BLaER1 treated with 17β-estradiol and CSF1 and Interleukin-3, amounts not matched to agents 10 nM and 100 nM (cell line): ENCODE data around the gene ATG13.

Experiments
- H3K27ac ChIP-seq, 11 experiments: shearing (Covaris generic); formaldehyde crosslinking; 2 replicates each; pipeline ENCODE4 v1.8.1; 2022
- H3K27me3 ChIP-seq, 11 experiments: shearing (Covaris generic); formaldehyde crosslinking; 2 replicates each; pipeline ENCODE4 v1.8.1; 2022
- H3K36me3 ChIP-seq, 11 experiments: shearing (Covaris generic); formaldehyde crosslinking; 2 replicates each; pipeline ENCODE4 v1.8.1; 2022
- H3K4me1 ChIP-seq, 10 experiments: shearing (Covaris generic); formaldehyde crosslinking; 2 replicates each; pipeline ENCODE4 v1.8.1; 2022
- H3K4me2 ChIP-seq, 11 experiments: shearing (Covaris generic); formaldehyde crosslinking; 2 replicates each; pipeline ENCODE4 v1.8.1; 2022
- H3K4me3 ChIP-seq, 10 experiments: shearing (Covaris generic); formaldehyde crosslinking; 2 replicates each; pipeline ENCODE4 v1.8.1; 2022
- H3K9ac ChIP-seq, 11 experiments: shearing (Covaris generic); formaldehyde crosslinking; 2 replicates each; pipeline ENCODE4 v1.8.1; 2022
- H3K9me3 ChIP-seq, 11 experiments: shearing (Covaris generic); formaldehyde crosslinking; replicated peaks in 1 of 11; 2 replicates each; pipeline ENCODE4 v1.8.1; 2022
- H4K20me1 ChIP-seq, 11 experiments: shearing (Covaris generic); formaldehyde crosslinking; 2 replicates each; pipeline ENCODE4 v1.8.1; 2022
- Cebpa-rat ChIP-seq, 11 experiments: shearing (Covaris generic); IDR thresholded peaks; 2 replicates each; pipeline ENCODE4 v1.8.1; 2022

The ATG13 gene

DNA sequence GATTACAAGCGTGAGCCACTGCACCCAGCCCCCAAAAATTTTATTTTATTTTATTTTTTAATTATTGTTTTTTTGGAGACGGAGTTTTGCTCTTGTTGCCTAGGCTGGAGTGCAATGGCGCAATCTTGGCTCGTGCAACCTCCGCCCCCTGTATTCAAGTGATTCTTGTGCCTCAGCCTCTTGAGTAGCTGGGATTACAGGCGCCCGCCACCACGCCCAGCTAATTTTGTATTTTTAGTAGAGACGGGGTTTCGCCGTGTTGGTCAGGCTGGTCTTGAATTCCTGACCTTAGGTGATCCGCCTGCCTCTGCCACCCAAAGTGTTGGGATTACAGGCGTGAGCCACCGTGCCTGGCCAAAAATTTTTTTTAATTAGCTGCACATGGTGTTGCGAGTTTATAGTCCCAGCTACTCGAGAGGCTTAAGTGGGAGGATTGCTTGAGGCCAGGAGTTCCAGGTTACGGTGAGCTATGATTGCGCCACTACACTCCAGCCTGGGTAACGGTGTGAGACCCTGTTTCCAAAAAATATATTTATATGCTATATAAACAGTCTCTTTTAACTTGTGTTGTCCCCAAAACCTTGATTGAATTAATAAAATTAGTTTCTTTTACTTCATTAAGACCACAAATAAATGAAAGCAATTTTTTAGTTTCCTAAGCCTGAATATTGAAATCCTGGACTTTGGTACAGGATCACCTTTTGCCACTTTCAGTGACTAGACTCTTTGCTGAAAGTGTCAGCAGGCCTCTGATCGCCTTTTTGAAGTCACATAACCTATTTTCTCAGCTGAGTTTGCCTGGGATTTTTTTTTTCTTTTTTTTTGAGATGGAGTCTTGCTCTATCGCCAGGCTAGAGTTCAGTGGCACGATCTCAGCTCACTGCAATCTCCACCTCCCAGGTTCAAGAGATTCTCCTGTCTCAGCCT, 16.2 kb downstream of the ATG13 start:
- Histone ChIP-seq H3K27ac (no peak overlapping the region), H3K27me3 (no peaks in the 10 kb centered on the region), H3K9ac (no peak overlapping the region), H3K4me3 (no peak overlapping the region), H3K36me3 (peaks cover 57 to 98% (median 90%) of the 10 kb centered on the region in 11 experiments), H3K4me1 (0 out of 20 replicates have a peak, but pooled peaks cover 0 to 3% (median 0%) of the 10 kb centered on the region in 10 experiments), H4K20me1 (peaks cover 0 to 11% (median 6%) of the 10 kb centered on the region in 11 experiments; a peak in 10 of 22 replicates), H3K4me2 (no peak overlapping the region), H3K9me3 (no peaks in the 10 kb centered on the region)
- TF ChIP-seq Cebpa-rat (IDR thresholded peaks at IDR 0.05), result no peak

GRCh38 chr11:46635557-46636139, 18.3 kb downstream of the ATG13 start:
- no peak for TF ChIP-seq Cebpa-rat (IDR thresholded peaks at IDR 0.05)
- H3K27ac ChIP-seq, result no peak overlapping the region
- no peaks in the 10 kb centered on the region for H3K9me3 ChIP-seq
- peaks cover 0 to 7% (median 0%) of the 10 kb centered on the region in 10 experiments; a peak in 2 of 20 replicates for H3K4me1 ChIP-seq
- peaks cover 47 to 98% (median 88%) of the 10 kb centered on the region in 11 experiments for H3K36me3 ChIP-seq
- H3K9ac ChIP-seq, result no peak overlapping the region
- H3K4me2 ChIP-seq, result no peak overlapping the region
- peaks cover 0 to 10% (median under 1%) of the 10 kb centered on the region in 11 experiments; a peak in 5 of 22 replicates for H4K20me1 ChIP-seq
- H3K4me3 ChIP-seq, result no peak overlapping the region
- H3K27me3 ChIP-seq, result no peaks in the 10 kb centered on the region

DNA sequence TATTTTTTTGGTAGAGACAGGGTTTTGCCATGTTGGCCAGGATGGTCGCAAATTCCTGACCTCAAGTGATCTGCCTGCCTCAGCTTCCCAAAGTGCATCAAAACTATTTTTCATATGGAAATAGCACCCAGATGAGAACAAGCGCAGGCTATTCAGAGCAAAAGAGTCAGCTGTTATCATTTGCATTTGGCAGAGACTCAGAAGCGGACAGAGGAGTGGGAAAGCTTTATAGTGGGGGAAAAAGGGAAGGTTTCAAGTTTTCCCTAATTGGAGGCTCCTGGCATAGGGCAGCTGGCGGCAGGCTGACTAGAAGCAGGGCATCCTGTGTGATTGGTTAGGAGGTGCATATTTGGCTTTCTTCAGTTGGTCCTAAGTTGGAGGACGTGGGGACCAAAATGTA, 20.2 kb downstream of the ATG13 start:
- peaks cover 0 to 6% (median 0%) of the 10 kb centered on the region in 11 experiments; a peak in 5 of 22 replicates for H4K20me1 ChIP-seq
- no peak overlapping the region for H3K27ac ChIP-seq
- peaks cover 2 to 10% (median 5%) of the 10 kb centered on the region in 11 experiments; a peak in 14 of 22 replicates for H3K9me3 ChIP-seq
- no peak overlapping the region for H3K4me2 ChIP-seq
- no peak for TF ChIP-seq Cebpa-rat (IDR thresholded peaks at IDR 0.05)
- no peak overlapping the region for H3K9ac ChIP-seq
- H3K36me3 ChIP-seq, result peaks cover 50 to 98% (median 86%) of the 10 kb centered on the region in 11 experiments
- no peak overlapping the region for H3K4me3 ChIP-seq
- no peaks in the 10 kb centered on the region for H3K27me3 ChIP-seq
- peaks cover 0 to 14% (median 0%) of the 10 kb centered on the region in 10 experiments; a peak in 4 of 20 replicates for H3K4me1 ChIP-seq

- peaks cover 6 to 16% (median 10%) of the 10 kb centered on the region in 11 experiments; a peak in 16 of 22 replicates for H3K9me3 ChIP-seq
- no peak overlapping the region for H3K4me2 ChIP-seq
- H4K20me1 ChIP-seq, result peaks cover 0 to 6% (median 0%) of the 10 kb centered on the region in 11 experiments; a peak in 5 of 22 replicates
- no peaks in the 10 kb centered on the region for H3K27me3 ChIP-seq
- H3K4me1 ChIP-seq, result peaks cover 0 to 18% (median 0%) of the 10 kb centered on the region in 10 experiments; a peak in 5 of 20 replicates
- H3K9ac ChIP-seq, result no peak overlapping the region
- TF ChIP-seq Cebpa-rat (IDR thresholded peaks at IDR 0.05), result no peak
- no peak overlapping the region for H3K27ac ChIP-seq
- H3K36me3 ChIP-seq, result peaks cover 63 to 99% (median 90%) of the 10 kb centered on the region in 11 experiments
- H3K4me3 ChIP-seq, result no peak overlapping the region
Observed at GRCh38 chr11:46639197-46639839, 22.0 kb downstream of the ATG13 start.

DNA sequence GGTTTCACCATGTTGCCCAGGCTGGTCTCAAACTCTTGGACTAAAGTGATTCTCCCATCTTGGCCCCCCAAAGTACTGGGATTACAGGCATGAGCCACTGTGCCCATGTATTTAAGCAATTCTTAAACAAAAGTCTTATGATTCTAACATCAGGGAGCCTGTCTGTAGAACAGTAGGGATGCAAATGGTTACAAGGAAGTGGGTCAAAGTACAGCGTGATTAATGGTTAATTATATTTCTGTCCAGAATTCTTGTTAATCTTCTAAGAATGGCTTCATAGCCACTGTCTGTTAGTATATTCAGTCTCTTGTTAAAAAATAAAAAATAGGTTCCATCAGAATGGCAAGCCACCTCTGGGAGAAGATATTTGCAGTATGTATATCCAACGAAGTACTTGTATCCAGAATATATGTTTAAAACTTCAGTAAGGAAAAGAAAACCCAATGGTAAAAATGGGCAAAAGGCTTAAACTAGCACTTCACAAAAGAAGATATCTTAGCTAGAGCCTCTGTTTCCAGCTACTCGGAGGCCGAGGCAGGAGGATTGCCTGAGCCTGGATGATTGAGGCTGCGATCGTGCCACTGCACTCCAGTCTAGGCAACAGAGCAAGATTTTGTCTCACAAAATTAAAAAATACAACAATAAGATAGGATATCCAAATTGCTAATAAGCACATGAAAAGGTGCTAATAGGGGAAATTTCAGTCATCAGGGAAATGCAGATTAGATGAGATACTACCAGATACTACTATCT, 22.9 kb downstream of the ATG13 start:
- Histone ChIP-seq H3K9me3 (peaks cover 6 to 16% (median 10%) of the 10 kb centered on the region in 11 experiments; a peak in 16 of 22 replicates), H3K36me3 (peaks cover 71 to 99% (median 90%) of the 10 kb centered on the region in 11 experiments), H3K9ac (no peak overlapping the region), H3K27ac (no peak overlapping the region), H4K20me1 (peaks cover 0 to 6% (median 0%) of the 10 kb centered on the region in 11 experiments; a peak in 5 of 22 replicates), H3K27me3 (no peaks in the 10 kb centered on the region), H3K4me2 (no peak overlapping the region), H3K4me1 (peaks cover 0 to 18% (median 0%) of the 10 kb centered on the region in 10 experiments; a peak in 5 of 20 replicates), H3K4me3 (no peak overlapping the region)
- TF ChIP-seq Cebpa-rat (IDR thresholded peaks at IDR 0.05), result no peak

GRCh38 chr11:46641639-46642038, 24.3 kb downstream of the ATG13 start:
- Histone ChIP-seq H3K4me1 (peaks cover 0 to 18% (median 0%) of the 10 kb centered on the region in 10 experiments; a peak in 5 of 20 replicates), H3K27me3 (no peaks in the 10 kb centered on the region), H3K27ac (no peak overlapping the region), H3K4me2 (no peak overlapping the region), H3K36me3 (peaks cover 77 to 99% (median 92%) of the 10 kb centered on the region in 11 experiments), H4K20me1 (peaks cover 0 to 6% (median 0%) of the 10 kb centered on the region in 11 experiments; a peak in 5 of 22 replicates), H3K4me3 (no peak overlapping the region), H3K9ac (no peak overlapping the region), H3K9me3 (peaks cover 6 to 16% (median 10%) of the 10 kb centered on the region in 11 experiments; a peak in 16 of 22 replicates)
- no peak for TF ChIP-seq Cebpa-rat (IDR thresholded peaks at IDR 0.05)

DNA sequence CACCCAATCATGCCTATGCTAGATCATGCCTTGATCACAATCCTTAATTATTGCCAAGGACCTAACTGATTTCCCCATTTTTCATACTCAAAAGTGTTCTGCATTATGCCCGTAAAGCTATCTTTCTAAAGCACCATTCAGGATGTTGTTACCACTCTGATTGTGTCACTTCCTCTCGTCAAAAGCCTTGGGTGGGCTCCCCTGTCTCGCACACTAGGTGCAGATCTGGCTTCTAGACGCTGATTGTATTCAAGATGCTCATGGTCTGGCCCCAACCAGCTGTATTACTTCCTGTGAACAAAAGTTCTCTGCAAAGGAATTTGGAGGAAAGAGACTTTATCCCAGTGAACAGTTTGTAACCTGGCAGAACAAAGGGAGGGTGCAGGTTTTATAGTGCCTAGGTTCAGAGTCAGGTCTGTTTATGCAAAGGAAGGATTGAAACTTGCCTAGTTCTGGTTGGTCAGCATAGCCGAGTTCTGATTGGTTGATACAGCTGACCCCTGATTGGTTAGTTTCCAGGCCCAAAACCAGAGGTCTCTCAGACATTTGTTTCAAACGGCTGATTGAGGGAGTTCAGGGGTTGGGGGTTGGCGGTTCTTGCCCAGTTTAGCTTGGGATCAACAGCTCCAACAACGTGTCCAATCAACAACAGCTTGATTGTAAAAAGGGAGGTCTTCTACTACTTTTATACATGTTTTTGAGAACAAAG, 25.4 kb downstream of the ATG13 start:
- Histone ChIP-seq H3K4me1 (peaks cover 0 to 18% (median 0%) of the 10 kb centered on the region in 10 experiments; a peak in 5 of 20 replicates), H3K4me3 (no peak overlapping the region), H3K27me3 (no peaks in the 10 kb centered on the region), H3K9ac (no peak overlapping the region), H3K36me3 (peaks cover 82 to 99% (median 94%) of the 10 kb centered on the region in 11 experiments), H3K4me2 (peak overlapping the region in 2 of 11 experiments; percentile 18 to 21; a peak in 3 of 22 replicates), H3K9me3 (peaks cover 6 to 16% (median 10%) of the 10 kb centered on the region in 11 experiments; a peak in 16 of 22 replicates), H4K20me1 (no peaks in the 10 kb centered on the region; a peak in 3 of 22 replicates), H3K27ac (peak overlapping the region in 1 of 11 experiments; percentile 13; a peak in 1 of 22 replicates)
- TF ChIP-seq Cebpa-rat (IDR thresholded peaks at IDR 0.05), result no peak
